Spinal cord (tissue), 10 donors: ENCODE measurements around the gene ASMTL. TPM values are rescaled to one million over a fixed set of nuclear protein-coding genes. Genes with fewer than 3 reads are reported as not detected.
"Not testable (repeated sequence)": the region's sequence is repeated elsewhere in the genome, so short reads cannot be mapped to it uniquely, and the experiment has no call there.

Source experiments
- DNase-seq, 6 donors: peaks; one replicate each; pipeline versions ENCODE4 v3.0.0 to v3.0.0-alpha.2; 2013 to 2015; ENCODE audit warnings: low spot score in 6 of 6, low read depth in 4 of 6
- H3K27ac ChIP-seq: one replicate; pipeline ENCODE4 v1.5.1; 2013; ENCODE audit warnings: low read depth, low read length, control low read depth
- H3K27me3 ChIP-seq: one replicate; pipeline ENCODE4 v1.6.1; 2013; ENCODE audit warnings: low read length; ENCODE audit not compliant: control insufficient read depth, insufficient read depth
- H3K36me3 ChIP-seq: one replicate; pipeline ENCODE4 v1.6.1; 2013; ENCODE audit warnings: low read length; ENCODE audit not compliant: control insufficient read depth, insufficient read depth
- H3K4me1 ChIP-seq: one replicate; pipeline ENCODE4 v1.6.1; 2013; ENCODE audit warnings: low read length; ENCODE audit not compliant: control insufficient read depth, insufficient read depth
- H3K4me3 ChIP-seq: one replicate; pipeline ENCODE4 v1.5.1; 2013; ENCODE audit warnings: low read depth, low read length, control low read depth
- H3K9me3 ChIP-seq: one replicate; pipeline ENCODE4 v1.6.1; 2013; ENCODE audit warnings: low read length; ENCODE audit not compliant: control insufficient read depth, insufficient read depth
- WGBS: methylation state at CpG from one replicate; pipeline ENCODE4 v1.1.5; 2013; ENCODE audit warnings: missing lambda C conversion rate; ENCODE audit not compliant: insufficient coverage; 5-methylcytosine and 5-hydroxymethylcytosine counted together
- polyA plus RNA-seq, 2 donors: library from polyadenylated mRNA; unstranded; fragments of 120-200 nt; gene quantifications; one replicate each; pipeline ENCODE4 v1.2.1, GENCODE V29; 2013; ENCODE audit not compliant: insufficient read length in 2 of 2
- total RNA-seq, 2 donors: library from RNA; depleted of rRNA in 1 of 2; stranded (reverse); fragments of 120-200 nt in 1 of 2; fragments of >200 nt in 1 of 2; gene quantifications; one replicate each; pipeline versions ENCODE4 v1.2.3 to v1.2.4, GENCODE V29; 2013 to 2014
- donor health status: healthy.

The ASMTL gene
- total and polyA plus RNA-seq, 4 donors = 15.6 to 62.6 (median 33.2) TPM

- Histone ChIP-seq H3K4me1 (peaks cover 6% of the 10 kb centered on the region), H3K4me3 (no peak overlapping the region), H3K36me3 (peaks cover 91% of the 10 kb centered on the region), H3K27me3 (no peaks in the 10 kb centered on the region), H3K9me3 (no peaks in the 10 kb centered on the region), H3K27ac (no peak overlapping the region)
- DNase-seq = no peak
- WGBS = 96% methylated on average over 29 of the region's 36 CpGs
Observed at GRCh38 chrX:1385253-1386223, 67.2 kb downstream of the ASMTL start.

- no peak for DNase-seq
- WGBS = 97% methylated on average over 13 of the region's 18 CpGs
- H3K27me3 ChIP-seq = no peaks in the 10 kb centered on the region
- H3K4me1 ChIP-seq = no peaks in the 10 kb centered on the region
- H3K36me3 ChIP-seq = peaks cover 83% of the 10 kb centered on the region
- H3K4me3 ChIP-seq = no peak overlapping the region
- H3K27ac ChIP-seq = no peak overlapping the region
- H3K9me3 ChIP-seq = no peaks in the 10 kb centered on the region
Observed at GRCh38 chrX:1384658-1385252, 68.0 kb downstream of the ASMTL start.

- Histone ChIP-seq H3K27me3 (no peaks in the 10 kb centered on the region), H3K36me3 (peaks cover 62% of the 10 kb centered on the region), H3K4me1 (no peaks in the 10 kb centered on the region), H3K9me3 (no peaks in the 10 kb centered on the region), H3K4me3 (no peak overlapping the region), H3K27ac (no peak overlapping the region)
- 74% methylated on average over 19 of the region's 20 CpGs for WGBS
- DNase-seq = no peak
Observed at GRCh38 chrX:1380672-1381233, 72.0 kb downstream of the ASMTL start.

GRCh38 chrX:1378306-1378759 lies 74.4 kb downstream of the ASMTL start:
- no peaks in the 10 kb centered on the region for H3K9me3 ChIP-seq
- H3K27me3 ChIP-seq = no peaks in the 10 kb centered on the region
- H3K36me3 ChIP-seq = peaks cover 38% of the 10 kb centered on the region
- no peak for DNase-seq
- H3K4me3 ChIP-seq = no peak overlapping the region
- H3K27ac ChIP-seq = no peak overlapping the region
- H3K4me1 ChIP-seq = no peaks in the 10 kb centered on the region
- WGBS = 92% methylated on average over 23 of the region's 24 CpGs

- Histone ChIP-seq H3K27me3 (no peaks in the 10 kb centered on the region), H3K36me3 (peaks cover 18% of the 10 kb centered on the region), H3K9me3 (no peaks in the 10 kb centered on the region), H3K4me3 (no peak overlapping the region), H3K27ac (no peak overlapping the region), H3K4me1 (no peaks in the 10 kb centered on the region)
- 100% methylated on average over 3 of the region's 4 CpGs for WGBS
- no peak for DNase-seq
Observed at GRCh38 chrX:1368385-1368698, 84.4 kb downstream of the ASMTL start.

GRCh38 chrX:1366363-1366762 lies 86.3 kb downstream of the ASMTL start:
- H3K36me3 ChIP-seq = peaks cover 37% of the 10 kb centered on the region
- H3K27me3 ChIP-seq, H3K4me3 ChIP-seq, DNase-seq, H3K4me1 ChIP-seq, H3K9me3 ChIP-seq, H3K27ac ChIP-seq: not testable (repeated sequence)
- WGBS = no CpG with 5 or more reads among the region's 63 CpGs

- no peak overlapping the region for H3K27ac ChIP-seq
- peaks cover 69% of the 10 kb centered on the region for H3K36me3 ChIP-seq
- no peak overlapping the region for H3K4me3 ChIP-seq
- no peaks in the 10 kb centered on the region for H3K9me3 ChIP-seq
- no peaks in the 10 kb centered on the region for H3K4me1 ChIP-seq
- DNase-seq = no peak
- 88% methylated on average over 2 of the region's 2 CpGs for WGBS
- H3K27me3 ChIP-seq = no peaks in the 10 kb centered on the region
Observed at GRCh38 chrX:1361910-1362309, 90.8 kb downstream of the ASMTL start.

GRCh38 chrX:1361275-1361674 lies 91.4 kb downstream of the ASMTL start:
- H3K36me3 ChIP-seq = peaks cover 69% of the 10 kb centered on the region
- no peaks in the 10 kb centered on the region for H3K27me3 ChIP-seq
- WGBS = 83% methylated on average over 9 of the region's 12 CpGs
- no peaks in the 10 kb centered on the region for H3K9me3 ChIP-seq
- H3K4me3 ChIP-seq = no peak overlapping the region
- DNase-seq = no peak
- H3K27ac ChIP-seq = no peak overlapping the region
- no peaks in the 10 kb centered on the region for H3K4me1 ChIP-seq

- Histone ChIP-seq H3K36me3 (peaks cover 76% of the 10 kb centered on the region), H3K4me1 (peaks cover 6% of the 10 kb centered on the region), H3K27ac (no peak overlapping the region), H3K27me3 (no peaks in the 10 kb centered on the region), H3K9me3 (no peaks in the 10 kb centered on the region), H3K4me3 (no peak overlapping the region)
- 79% methylated on average over 2 of the region's 2 CpGs for WGBS
- DNase-seq = no peak
Observed at GRCh38 chrX:1360171-1360570, 92.5 kb downstream of the ASMTL start.
